Glutamatergic neuron (in vitro differentiated cells): ENCODE measurements around the gene OSBP2. TPM values are rescaled to one million over a fixed set of nuclear protein-coding genes. Genes with fewer than 3 reads are reported as not detected.

Experiments
- DNase-seq: peaks from one replicate; pipeline ENCODE4 v3.0.0; 2022
- H3K27ac Mint-ChIP-seq: one replicate; pipeline ENCODE4 v1.8.0; 2020; ENCODE audit warnings: mild to moderate bottlenecking, mixed read lengths, inconsistent platforms; ENCODE audit not compliant: unreplicated experiment
- H3K27me3 Mint-ChIP-seq: one replicate; pipeline ENCODE4 v1.8.0; 2020; ENCODE audit warnings: mild to moderate bottlenecking, moderate library complexity, mixed read lengths, inconsistent platforms; ENCODE audit not compliant: unreplicated experiment
- H3K36me3 Mint-ChIP-seq: one replicate; pipeline ENCODE4 v1.8.0; 2020; ENCODE audit warnings: mild to moderate bottlenecking, mixed read lengths, inconsistent platforms; ENCODE audit not compliant: unreplicated experiment
- H3K4me1 Mint-ChIP-seq: one replicate; pipeline ENCODE4 v1.8.0; 2020; ENCODE audit warnings: mild to moderate bottlenecking, low read depth, mixed read lengths, inconsistent platforms; ENCODE audit not compliant: unreplicated experiment
- H3K4me3 Mint-ChIP-seq: one replicate; pipeline ENCODE4 v1.8.0; 2020; ENCODE audit warnings: mild to moderate bottlenecking, mixed read lengths, inconsistent platforms; ENCODE audit not compliant: unreplicated experiment
- H3K9me3 Mint-ChIP-seq: one replicate; pipeline ENCODE4 v1.8.0; 2020; ENCODE audit warnings: mild to moderate bottlenecking, moderate library complexity, mixed read lengths, inconsistent platforms; ENCODE audit not compliant: unreplicated experiment
- CTCF ChIP-seq: fragments of 200-600 bp; sonication (generic); IDR thresholded peaks from one replicate; pipeline ENCODE4 v1.5.0; 2021; ENCODE audit not compliant: partially characterized antibody, unreplicated experiment
- total RNA-seq: library from RNA; stranded (reverse); fragmentation: NEBNext Ultra II Directional; extraction: Animal tissue kit (Norgen Biotek cat#: 25700); gene quantifications from one replicate; pipeline ENCODE4 v1.2.1, GENCODE V29; 2021; ENCODE audit not compliant: unreplicated experiment

The OSBP2 gene
- total RNA-seq, 1 donor from 2014 or later, result 18.3 TPM

GRCh38 chr22:30685178-30685577 lies 9.5 kb upstream of the OSBP2 start:
- H3K4me1 Mint-ChIP-seq, result no peaks in the 10 kb centered on the region
- no peaks in the 10 kb centered on the region for H3K36me3 Mint-ChIP-seq
- TF ChIP-seq CTCF, result no peak
- no peak overlapping the region for H3K4me3 Mint-ChIP-seq
- DNase-seq, result no peak
- no peak overlapping the region for H3K27ac Mint-ChIP-seq
- no peaks in the 10 kb centered on the region for H3K27me3 Mint-ChIP-seq
- H3K9me3 Mint-ChIP-seq, result no peaks in the 10 kb centered on the region

- Mint-ChIP-seq H3K36me3 (no peaks in the 10 kb centered on the region), H3K4me1 (no peaks in the 10 kb centered on the region), H3K4me3 (no peak overlapping the region), H3K9me3 (no peaks in the 10 kb centered on the region), H3K27ac (no peak overlapping the region), H3K27me3 (no peaks in the 10 kb centered on the region)
- no peak for TF ChIP-seq CTCF
- no peak for DNase-seq
Observed at GRCh38 chr22:30687358-30687757, 7.3 kb upstream of the OSBP2 start.

- H3K27ac Mint-ChIP-seq, result no peak overlapping the region
- peaks cover 7% of the 10 kb centered on the region for H3K27me3 Mint-ChIP-seq
- TF ChIP-seq CTCF, result no peak
- H3K36me3 Mint-ChIP-seq, result no peaks in the 10 kb centered on the region
- H3K4me1 Mint-ChIP-seq, result no peaks in the 10 kb centered on the region
- no peak for DNase-seq
- H3K9me3 Mint-ChIP-seq, result no peaks in the 10 kb centered on the region
- H3K4me3 Mint-ChIP-seq, result no peak overlapping the region
Observed at GRCh38 chr22:30689622-30690021, 5.1 kb upstream of the OSBP2 start.

GRCh38 chr22:30691204-30691603 lies 3.5 kb upstream of the OSBP2 start:
- Mint-ChIP-seq H3K27ac (no peak overlapping the region), H3K9me3 (no peaks in the 10 kb centered on the region), H3K4me3 (no peak overlapping the region), H3K4me1 (no peaks in the 10 kb centered on the region), H3K36me3 (no peaks in the 10 kb centered on the region), H3K27me3 (peaks cover 15% of the 10 kb centered on the region)
- DNase-seq, result no peak
- TF ChIP-seq CTCF, result no peak

- no peak overlapping the region for H3K27ac Mint-ChIP-seq
- no peak for TF ChIP-seq CTCF
- H3K27me3 Mint-ChIP-seq, result peaks cover 15% of the 10 kb centered on the region
- peak; percentile 53 for DNase-seq
- no peaks in the 10 kb centered on the region for H3K36me3 Mint-ChIP-seq
- no peaks in the 10 kb centered on the region for H3K4me1 Mint-ChIP-seq
- no peaks in the 10 kb centered on the region for H3K9me3 Mint-ChIP-seq
- peak overlapping the region; percentile 90 for H3K4me3 Mint-ChIP-seq
Observed at GRCh38 chr22:30694171-30694639, 469 bp upstream of the OSBP2 start.
